Upper lobe of right lung (tissue), 1 donor: ENCODE measurements around the gene PPP1R17. TPM values are rescaled to one million over a fixed set of nuclear protein-coding genes. Genes with fewer than 3 reads are reported as not detected.

Experiments
- ATAC-seq: fragments of 200-7000 bp; cut with Tn5 transposase; one replicate; pipeline ENCODE4 v1.9.1; 2020; ENCODE audit warnings: mild to moderate bottlenecking, moderate library complexity
- DNase-seq: peaks from one replicate; pipeline ENCODE4 v3.0.0-alpha.2; 2020
- H3K27ac ChIP-seq: fragments of 200-600 bp; one replicate; pipeline ENCODE4 v1.8.0; 2022
- H3K27me3 ChIP-seq: fragments of 200-600 bp; one replicate; pipeline ENCODE4 v1.8.0; 2022; ENCODE audit warnings: mild to moderate bottlenecking
- H3K36me3 ChIP-seq: fragments of 200-600 bp; one replicate; pipeline ENCODE4 v1.8.0; 2022
- H3K4me1 ChIP-seq: fragments of 200-600 bp; one replicate; pipeline ENCODE4 v1.8.0; 2022
- H3K4me3 ChIP-seq: fragments of 200-600 bp; one replicate; pipeline ENCODE4 v1.8.0; 2022; ENCODE audit warnings: mild to moderate bottlenecking
- H3K9me3 ChIP-seq: fragments of 200-600 bp; one replicate; pipeline ENCODE4 v1.8.0; 2022
- intact Hi-C: fragments of 100-400 bp; cut with DNase I; formaldehyde crosslinking; loops from one replicate; pipeline ENCODE4 v1.11.0; 2022
- total RNA-seq: library from RNA; stranded (reverse); fragmentation: NEBNext Ultra II Directional; extraction: Animal tissue kit (Norgen Biotek cat#: 25700); gene quantifications from one replicate; pipeline ENCODE4 v1.2.1, GENCODE V29; 2021
- TF ChIP-seq, protein P1 (sequence below): fragments of 200-600 bp; IDR thresholded peaks from one replicate; pipeline ENCODE4 v1.8.0; 2022; ENCODE audit warnings: antibody characterized with exemption
- donor health status: DM: no; HTN: yes; CAD: no; lungs with severe emphysema.

Gene PPP1R17
- total RNA-seq, 1 donor from 2014 or later, result not detected

DNA sequence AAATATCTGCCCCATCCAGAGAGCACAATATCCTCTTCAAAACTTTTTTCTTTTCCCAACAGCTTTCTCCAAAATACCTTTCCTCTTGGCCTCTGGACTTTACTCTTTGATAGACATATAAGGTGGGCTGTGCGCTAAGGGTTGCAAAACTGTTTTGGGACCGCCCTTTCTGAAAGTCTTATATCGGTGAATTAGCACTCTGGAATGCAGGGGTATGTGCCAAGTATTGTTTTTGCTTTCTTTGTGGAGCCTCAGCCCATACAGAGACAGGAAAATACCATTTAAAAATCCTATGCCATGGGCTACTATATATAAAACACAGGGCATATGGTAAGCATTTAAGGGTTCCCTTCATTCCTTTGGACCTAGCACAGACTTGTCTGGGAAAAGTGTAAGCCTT lies 37.7 kb downstream of the PPP1R17 start:
- intact Hi-C loops, result no loop called here
- TF ChIP-seq, protein P1, sequence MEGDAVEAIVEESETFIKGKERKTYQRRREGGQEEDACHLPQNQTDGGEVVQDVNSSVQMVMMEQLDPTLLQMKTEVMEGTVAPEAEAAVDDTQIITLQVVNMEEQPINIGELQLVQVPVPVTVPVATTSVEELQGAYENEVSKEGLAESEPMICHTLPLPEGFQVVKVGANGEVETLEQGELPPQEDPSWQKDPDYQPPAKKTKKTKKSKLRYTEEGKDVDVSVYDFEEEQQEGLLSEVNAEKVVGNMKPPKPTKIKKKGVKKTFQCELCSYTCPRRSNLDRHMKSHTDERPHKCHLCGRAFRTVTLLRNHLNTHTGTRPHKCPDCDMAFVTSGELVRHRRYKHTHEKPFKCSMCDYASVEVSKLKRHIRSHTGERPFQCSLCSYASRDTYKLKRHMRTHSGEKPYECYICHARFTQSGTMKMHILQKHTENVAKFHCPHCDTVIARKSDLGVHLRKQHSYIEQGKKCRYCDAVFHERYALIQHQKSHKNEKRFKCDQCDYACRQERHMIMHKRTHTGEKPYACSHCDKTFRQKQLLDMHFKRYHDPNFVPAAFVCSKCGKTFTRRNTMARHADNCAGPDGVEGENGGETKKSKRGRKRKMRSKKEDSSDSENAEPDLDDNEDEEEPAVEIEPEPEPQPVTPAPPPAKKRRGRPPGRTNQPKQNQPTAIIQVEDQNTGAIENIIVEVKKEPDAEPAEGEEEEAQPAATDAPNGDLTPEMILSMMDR, result no peak
- H3K9me3 ChIP-seq, result no peaks in the 10 kb centered on the region
- H3K27me3 ChIP-seq, result no peaks in the 10 kb centered on the region
- no peak for ATAC-seq
- no peak overlapping the region for H3K27ac ChIP-seq
- no peak for DNase-seq
- no peaks in the 10 kb centered on the region for H3K4me1 ChIP-seq
- no peak overlapping the region for H3K4me3 ChIP-seq
- no peaks in the 10 kb centered on the region for H3K36me3 ChIP-seq

- TF ChIP-seq, protein P1, result no peak
- ATAC-seq (no peak), DNase-seq (no peak)
- Histone ChIP-seq H3K4me3 (no peak overlapping the region), H3K9me3 (no peaks in the 10 kb centered on the region), H3K4me1 (no peaks in the 10 kb centered on the region), H3K27ac (no peak overlapping the region), H3K27me3 (no peaks in the 10 kb centered on the region), H3K36me3 (no peaks in the 10 kb centered on the region)
- intact Hi-C loops, result no loop called here
Observed at GRCh38 chr7:31729195-31729804, 42.3 kb downstream of the PPP1R17 start.

DNA sequence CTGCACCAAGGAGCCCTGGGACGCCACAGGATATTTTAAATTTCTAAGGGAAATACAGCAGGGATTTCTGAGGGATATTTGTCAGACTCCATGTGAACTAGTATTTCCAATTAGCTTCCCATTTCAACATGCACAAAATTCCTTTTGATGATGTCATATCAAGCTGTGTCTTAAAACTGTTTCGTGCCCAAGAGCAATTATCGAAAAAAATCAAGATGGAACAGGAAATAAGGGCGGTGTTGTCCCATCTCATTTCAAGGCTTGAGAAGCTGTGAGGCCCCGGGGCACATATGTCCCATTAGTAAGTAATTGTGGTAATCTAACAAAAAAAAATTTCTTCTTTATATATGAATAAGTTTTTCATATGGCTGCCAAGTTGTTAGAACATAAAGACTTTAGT lies 47.4 kb downstream of the PPP1R17 start:
- intact Hi-C loops, result loop anchor here (10.0 kb wide), 1 partner anchor 290 kb away; no protein-coding TSS in a partner anchor
- Histone ChIP-seq H3K36me3 (no peaks in the 10 kb centered on the region), H3K4me3 (no peak overlapping the region), H3K27ac (no peak overlapping the region), H3K9me3 (no peaks in the 10 kb centered on the region), H3K4me1 (no peaks in the 10 kb centered on the region), H3K27me3 (no peaks in the 10 kb centered on the region)
- TF ChIP-seq, protein P1, result no peak
- DNase-seq (no peak), ATAC-seq (no peak)

- intact Hi-C loops, result loop anchor here (10.0 kb wide), 1 partner anchor 291 kb away; no protein-coding TSS in a partner anchor
- Histone ChIP-seq H3K36me3 (no peaks in the 10 kb centered on the region), H3K27ac (no peak overlapping the region), H3K4me3 (no peak overlapping the region), H3K4me1 (no peaks in the 10 kb centered on the region), H3K27me3 (no peaks in the 10 kb centered on the region), H3K9me3 (no peaks in the 10 kb centered on the region)
- peak; percentile 93 for ATAC-seq
- DNase-seq, result no peak
- TF ChIP-seq, protein P1, result peak; percentile 87
Observed at GRCh38 chr7:31735991-31736982, 49.3 kb downstream of the PPP1R17 start.

- Histone ChIP-seq H3K4me1 (no peaks in the 10 kb centered on the region), H3K36me3 (no peaks in the 10 kb centered on the region), H3K27ac (no peak overlapping the region), H3K9me3 (no peaks in the 10 kb centered on the region), H3K27me3 (no peaks in the 10 kb centered on the region), H3K4me3 (no peak overlapping the region)
- TF ChIP-seq, protein P1, result no peak
- ATAC-seq (no peak), DNase-seq (no peak)
- intact Hi-C loops, result loop anchor here (10.0 kb wide), 1 partner anchor 463 kb away; no protein-coding TSS in a partner anchor
Observed at GRCh38 chr7:31741852-31742251, 54.8 kb downstream of the PPP1R17 start.
